ENCODE data around the gene ZDHHC5. TPM values are rescaled to one million over a fixed set of nuclear protein-coding genes. Genes with fewer than 3 reads are reported as not detected.
"Not testable (repeated sequence)": the region's sequence is repeated elsewhere in the genome, so short reads cannot be mapped to it uniquely, and the experiment has no call there.

Gene ZDHHC5
- total RNA-seq, 8 experiments from 2014 or later, result 15.2 to 59.5 (median 31.5) TPM

DNA sequence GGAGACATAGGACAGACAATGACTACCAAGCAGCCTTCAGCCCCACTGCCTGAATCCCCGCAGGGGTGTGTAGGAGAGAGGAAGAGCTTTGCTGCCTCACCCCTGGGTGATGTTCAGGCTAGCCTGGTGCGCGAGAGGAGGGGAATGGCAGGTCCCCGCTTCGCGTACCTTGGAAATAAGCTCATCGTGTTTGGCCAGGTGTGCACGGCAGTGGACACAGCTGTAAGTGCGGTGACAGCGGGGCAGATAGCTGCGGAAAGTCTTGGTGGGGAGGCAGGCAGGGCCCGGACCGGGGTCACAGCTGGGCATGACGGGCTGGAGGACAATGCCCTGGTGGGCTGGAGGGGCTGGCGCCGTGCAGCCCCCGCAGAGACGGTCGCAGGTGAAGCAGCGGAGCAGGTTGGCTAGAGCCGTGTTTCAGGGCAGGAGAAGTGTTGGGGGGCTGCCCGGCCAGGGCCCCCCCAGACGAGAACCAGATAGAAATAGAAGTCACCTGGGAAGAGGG lies 21.1 kb upstream of the ZDHHC5 start:
- in situ Hi-C loops (cut with MboI; ENCODE audit: low pct_unique_long_range_greater_than_20kb in 2 of 9, low sequenced_read_pairs in 9 of 9, unreplicated experiment in 9 of 9), result loop anchor here in 2 of 9 experiments (10.0 to 25.0 kb wide), 2 partner anchors 82 to 160 kb away; partner anchors contain the start of gene UBE2L6 (in 1 of the 2)
- Histone ChIP-seq H3K4me3 (peak overlapping the region in 4 of 5 donors; percentile 3 to 77 (median 26)), H3K27ac (peak overlapping the region in 1 of 2 donors; percentile 15), H3K4me1 (replicated peaks in 1 of 2) (peaks cover 47 to 55% of the 10 kb centered on the region in 2 donors)
- 0 to 47% (median 27%) methylated on average over 2 to 7 of the region's 23 CpGs; no CpG with 5 or more reads in 6 of the 10 experiments for WGBS, 10 experiments
- ATAC-seq (replicated peaks in 6 of 8), result no peak

DNA sequence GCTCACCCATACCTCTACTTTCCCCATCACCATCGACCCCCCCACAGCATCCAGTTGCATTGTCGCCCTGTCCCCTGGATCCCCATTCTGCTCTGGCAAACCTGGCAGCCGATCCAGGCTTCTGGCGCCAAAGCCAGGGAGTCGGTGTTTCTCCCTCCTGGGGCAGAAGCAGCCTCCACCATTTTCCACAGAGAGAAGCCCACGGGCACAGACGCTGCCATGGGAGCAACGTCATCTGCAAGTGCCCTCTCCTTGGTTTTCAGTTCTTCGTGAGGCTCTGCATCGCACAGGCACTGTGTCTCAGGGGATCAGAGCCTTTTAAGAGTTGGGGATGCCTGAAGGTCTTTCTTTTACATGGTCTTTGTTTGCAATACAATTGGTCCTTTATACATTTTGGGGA lies 20.5 kb upstream of the ZDHHC5 start:
- H3K27ac ChIP-seq, result no peak overlapping the region
- in situ Hi-C loops (cut with MboI; ENCODE audit: low pct_unique_long_range_greater_than_20kb in 2 of 9, low sequenced_read_pairs in 9 of 9, unreplicated experiment in 9 of 9), result loop anchor here in 2 of 9 experiments (10.0 to 25.0 kb wide), 2 partner anchors 83 to 160 kb away; partner anchors contain the start of gene UBE2L6 (in 1 of the 2)
- H3K4me3 ChIP-seq, result peak overlapping the region; percentile 3 to 77 (median 6)

DNA sequence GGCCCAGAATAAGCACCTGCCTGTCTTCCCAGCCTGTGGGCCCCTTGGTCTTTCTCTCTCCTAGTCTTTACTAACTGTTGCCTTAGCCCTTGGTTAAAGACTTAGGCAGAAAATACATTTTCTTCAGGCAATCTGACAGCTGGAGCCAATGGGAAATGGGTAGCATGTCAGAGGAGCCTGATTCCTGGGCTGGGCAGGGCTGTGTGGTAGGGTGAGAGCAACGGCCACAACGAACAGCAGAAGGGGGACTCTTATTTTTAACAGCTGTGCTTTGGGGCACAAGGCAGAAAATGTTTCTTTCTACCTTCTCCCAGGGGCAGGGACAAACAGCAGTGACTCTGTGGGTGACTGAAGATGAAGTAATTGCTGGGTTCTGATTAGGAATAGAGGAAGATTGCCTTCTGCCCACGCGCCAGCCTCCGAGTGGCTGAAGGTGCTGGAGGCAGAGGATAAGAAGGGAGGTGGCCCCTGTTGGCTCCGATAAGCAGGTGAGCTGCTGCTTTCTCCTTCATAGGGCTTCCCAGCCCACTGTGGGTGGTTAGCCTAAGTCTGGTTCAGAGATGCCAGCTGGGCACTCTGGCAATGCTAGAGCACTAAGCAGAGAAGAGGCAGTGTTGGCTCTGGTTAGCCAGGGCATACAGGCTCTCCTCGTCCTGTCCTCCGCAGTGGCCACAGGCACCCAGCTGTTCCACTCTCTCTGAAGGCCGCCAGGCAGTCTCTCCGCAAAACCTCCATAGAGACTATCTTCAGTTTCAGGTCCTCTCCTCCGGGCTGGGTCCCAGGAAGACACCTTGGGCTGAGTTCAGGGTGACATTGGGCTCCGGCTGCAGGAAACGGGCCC lies 19.7 kb upstream of the ZDHHC5 start:
- peak overlapping the region; percentile 46 to 77 (median 53) for H3K4me3 ChIP-seq
- in situ Hi-C loops (cut with MboI; ENCODE audit: low pct_unique_long_range_greater_than_20kb in 2 of 9, low sequenced_read_pairs in 9 of 9, unreplicated experiment in 9 of 9), result loop anchor here in 2 of 9 experiments (10.0 to 25.0 kb wide), 2 partner anchors 83 to 161 kb away; partner anchors contain the start of gene UBE2L6 (in 1 of the 2)
- 0 to 33% (median 17%) methylated on average over 1 to 7 of the region's 13 CpGs; no CpG with 5 or more reads in 4 of the 10 experiments for WGBS, 10 experiments
- ATAC-seq (replicated peaks in 6 of 8), result peak in 6 of 8 experiments; percentile 4 to 23 (median 14)
- H3K27ac ChIP-seq, result peak overlapping the region in 1 of 2 donors; percentile 14
- H3K4me1 ChIP-seq (replicated peaks in 1 of 2), result peaks cover 47 to 55% of the 10 kb centered on the region in 2 donors

More for the DNA sequence above, 20.5 kb upstream of the ZDHHC5 start:
- H3K4me1 ChIP-seq (replicated peaks in 1 of 2), result peaks cover 47 to 55% of the 10 kb centered on the region in 2 donors
- 0 to 11% (median 0%) methylated on average over 1 to 8 of the region's 10 CpGs; no CpG with 5 or more reads in 4 of the 10 experiments for WGBS, 10 experiments
- ATAC-seq (replicated peaks in 6 of 8), result peak in 1 of 8 experiments; percentile 5

DNA sequence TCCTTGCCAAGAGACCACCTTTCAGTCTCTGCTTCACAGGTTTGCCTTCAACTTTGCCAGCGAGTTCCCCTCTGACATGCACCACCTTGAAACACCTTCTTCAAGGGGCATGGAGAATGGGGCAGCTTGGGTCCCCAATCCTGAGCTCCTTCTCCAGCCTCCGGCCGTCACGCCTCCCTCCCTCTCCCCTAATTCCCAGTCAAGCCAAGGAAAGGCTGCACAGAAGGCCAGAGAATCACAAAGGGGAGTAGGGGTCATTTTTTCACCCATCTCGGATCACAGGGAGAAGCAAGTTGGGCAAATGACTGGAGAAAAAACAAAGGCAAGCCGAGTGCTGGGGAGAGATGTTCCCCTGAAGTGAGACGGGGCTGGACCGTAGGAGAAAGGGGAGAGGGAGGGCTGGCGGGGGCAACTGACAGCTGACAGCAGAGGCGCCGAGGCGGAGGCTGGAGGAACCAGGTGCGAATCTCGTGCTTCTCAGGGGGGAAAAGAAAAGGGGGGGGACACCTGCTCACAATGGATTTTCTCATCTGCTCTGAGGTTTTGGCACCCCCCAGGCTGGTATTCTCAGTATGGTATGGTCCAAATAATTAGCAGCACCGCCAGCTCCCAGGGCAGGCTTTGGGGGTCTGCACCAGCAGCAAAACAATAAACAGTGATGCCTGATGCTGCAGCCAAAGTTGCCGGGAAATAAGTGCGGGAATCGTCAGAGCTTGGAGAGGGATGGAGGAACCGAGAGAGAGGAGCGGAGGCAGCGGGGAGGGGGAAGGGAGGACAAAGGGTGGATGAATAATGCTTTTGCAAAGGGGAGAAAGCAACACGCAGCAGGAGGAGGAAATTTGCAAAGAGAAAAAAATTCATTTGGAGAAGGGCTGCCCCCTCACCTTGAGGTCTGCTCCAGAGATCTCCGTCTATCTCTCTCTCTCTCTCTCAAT lies 18.8 kb upstream of the ZDHHC5 start:
- H3K4me1 ChIP-seq (replicated peaks in 1 of 2), result peaks cover 47 to 55% of the 10 kb centered on the region in 2 donors
- in situ Hi-C loops (cut with MboI; ENCODE audit: low pct_unique_long_range_greater_than_20kb in 2 of 9, low sequenced_read_pairs in 9 of 9, unreplicated experiment in 9 of 9), result loop anchor here in 2 of 9 experiments (10.0 to 25.0 kb wide), 2 partner anchors 84 to 162 kb away; partner anchors contain the start of gene UBE2L6 (in 1 of the 2)

DNA sequence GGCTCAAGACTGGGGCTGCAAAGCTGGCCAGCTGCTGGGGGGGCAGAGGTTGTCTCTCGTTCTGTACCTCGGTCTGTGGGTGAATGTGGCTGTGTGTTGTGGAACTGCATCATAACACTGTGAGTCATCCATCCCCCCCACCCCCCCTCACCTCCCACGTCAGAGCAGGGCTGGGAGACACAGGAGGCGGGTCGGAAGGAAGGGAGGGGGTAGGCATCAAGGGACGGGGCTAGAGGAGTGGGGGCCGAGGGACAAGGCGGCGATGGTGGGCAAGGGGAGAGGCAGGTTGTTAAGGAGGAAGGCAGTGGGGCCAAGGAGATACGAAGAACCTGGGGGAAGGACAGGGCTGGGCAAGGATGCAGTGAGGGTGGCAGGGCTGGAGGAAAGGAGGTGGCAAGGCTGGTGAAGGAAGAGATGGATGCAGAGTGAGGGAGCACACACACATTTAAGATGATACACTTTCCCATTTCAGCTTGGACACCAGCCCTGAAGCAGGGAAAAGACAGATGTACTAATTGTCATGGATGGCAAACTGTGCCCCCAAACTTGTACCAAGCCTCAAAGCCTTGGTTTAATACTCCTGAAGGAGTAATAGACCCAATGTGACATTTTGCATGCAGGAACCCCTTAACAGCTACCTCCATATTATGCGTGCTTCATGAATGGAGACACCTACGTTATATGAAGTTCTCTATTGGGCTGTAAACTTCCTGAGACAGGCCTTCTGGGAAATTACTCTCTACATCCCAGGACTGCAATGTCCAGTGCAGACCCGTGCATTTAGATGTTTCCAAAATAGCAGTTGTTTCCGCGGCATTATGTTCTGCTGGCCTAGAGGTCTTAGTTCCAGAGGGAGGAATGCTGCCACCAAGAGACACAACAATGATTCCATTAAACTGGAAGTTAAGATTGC lies 17.8 kb upstream of the ZDHHC5 start, which contains the start of gene YPEL4:
TSS of gene YPEL4 (minus strand) at position 87 of the 913 bp plus-strand sequence. CDS start 2,805 bp downstream, outside the sequence.
- Histone ChIP-seq H3K4me1 (replicated peaks in 1 of 2) (peaks cover 39 to 50% of the 10 kb centered on the region in 2 donors), H3K4me3 (peak within 1 kb of the TSS; percentile 46 to 77 (median 53)), H3K27ac (peak within 1 kb of the TSS; percentile 84 to 87)
- in situ Hi-C loops (cut with MboI; ENCODE audit: low pct_unique_long_range_greater_than_20kb in 2 of 9, low sequenced_read_pairs in 9 of 9, unreplicated experiment in 9 of 9), result loop anchor here in 2 of 9 experiments (10.0 to 25.0 kb wide), 2 partner anchors 85 to 163 kb away; partner anchors contain the start of gene UBE2L6 (in 1 of the 2)
- WGBS, 10 experiments, result 11 to 56% (median 49%) methylated on average over 2 to 5 of the region's 15 CpGs; no CpG with 5 or more reads in 6 of the 10 experiments
- peak; percentile 54 to 88 (median 82) for ATAC-seq (replicated peaks in 6 of 8)

More for the DNA sequence above, 18.8 kb upstream of the ZDHHC5 start:
- WGBS, 10 experiments, result 0 to 8% (median 0%) methylated on average over 1 to 8 of the region's 23 CpGs; no CpG with 5 or more reads in 3 of the 10 experiments
- H3K27ac ChIP-seq, result peak overlapping the region; percentile 84 to 87
- ATAC-seq (replicated peaks in 6 of 8), result peak; percentile 4 to 51 (median 30)
- peak overlapping the region; percentile 46 to 77 (median 53) for H3K4me3 ChIP-seq

DNA sequence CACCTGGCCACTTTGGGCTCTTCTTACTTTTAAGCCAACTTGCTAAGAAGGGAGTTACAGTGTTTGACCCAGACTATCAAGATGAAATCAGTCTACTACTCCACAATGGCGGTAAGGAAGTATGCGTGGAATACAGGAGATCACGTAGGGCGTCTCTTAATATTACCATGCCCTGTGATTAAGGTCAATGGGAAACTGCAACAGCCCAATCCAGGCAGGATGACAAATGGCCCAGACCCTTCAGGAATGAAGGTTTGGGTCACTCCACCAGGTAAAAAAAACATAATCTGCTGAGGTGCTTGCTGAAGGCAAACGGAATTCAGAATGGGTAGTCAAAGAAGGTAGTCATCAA lies 17.2 kb upstream of the ZDHHC5 start:
- no peak for ATAC-seq (replicated peaks in 6 of 8)
- Histone ChIP-seq H3K27ac (no peak overlapping the region), H3K4me1 (replicated peaks in 1 of 2) (peaks cover 36 to 46% of the 10 kb centered on the region in 2 donors), H3K4me3 (no peak overlapping the region)
- 25 to 93% (median 57%) methylated on average over 1 to 5 of the region's 5 CpGs; no CpG with 5 or more reads in 5 of the 10 experiments for WGBS, 10 experiments
- in situ Hi-C loops (cut with MboI; ENCODE audit: low pct_unique_long_range_greater_than_20kb in 2 of 9, low sequenced_read_pairs in 9 of 9, unreplicated experiment in 9 of 9), result no loop called here

DNA sequence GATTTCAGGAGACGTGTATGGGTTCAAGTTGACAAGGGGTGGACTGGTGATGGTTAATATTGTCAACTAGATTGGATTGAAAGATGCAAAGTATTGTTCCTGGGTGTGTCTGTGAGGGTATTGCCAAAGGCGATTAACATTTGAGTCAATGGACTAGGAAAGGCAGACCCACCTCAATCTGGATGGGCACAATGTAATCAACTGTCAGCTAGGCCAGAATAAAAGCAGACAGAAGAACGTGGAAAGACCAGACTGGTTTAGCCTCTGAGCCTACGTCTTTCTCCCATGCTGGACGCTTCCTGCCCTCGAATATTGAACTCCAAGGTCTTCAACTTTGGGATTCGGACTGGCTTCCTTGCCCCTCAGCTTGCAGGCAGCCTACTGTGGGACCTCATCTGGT lies 16.5 kb upstream of the ZDHHC5 start:
- 0 to 96% (median 63%) methylated on average over 1 to 4 of the region's 7 CpGs; no CpG with 5 or more reads in 2 of the 10 experiments for WGBS, 10 experiments
- H3K4me3 ChIP-seq, result no peak overlapping the region
- no peak for ATAC-seq (replicated peaks in 6 of 8)
- no peak overlapping the region for H3K27ac ChIP-seq
- H3K4me1 ChIP-seq (replicated peaks in 1 of 2), result peaks cover 29 to 39% of the 10 kb centered on the region in 2 donors
- in situ Hi-C loops (cut with MboI; ENCODE audit: low pct_unique_long_range_greater_than_20kb in 2 of 9, low sequenced_read_pairs in 9 of 9, unreplicated experiment in 9 of 9), result no loop called here

DNA sequence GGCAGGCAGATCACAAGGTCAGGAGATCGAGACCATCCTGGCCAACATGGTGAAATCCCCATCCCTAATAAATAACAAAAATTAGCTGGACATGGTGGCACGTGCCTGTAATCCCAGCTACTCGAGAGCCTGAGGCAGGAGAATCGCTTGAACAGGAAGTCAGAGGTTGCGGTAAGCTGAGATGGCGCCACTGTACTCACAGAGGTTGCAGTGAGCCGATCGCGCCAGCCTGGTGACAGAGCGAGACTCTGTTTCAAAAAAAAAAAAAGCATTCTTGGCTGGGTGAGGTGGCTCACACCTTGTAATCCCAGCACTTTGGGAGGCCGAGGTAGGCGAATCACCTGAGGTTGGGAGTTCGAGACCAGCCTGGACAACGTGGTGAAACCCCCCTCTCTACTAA lies 15.7 kb upstream of the ZDHHC5 start:
- H3K4me3 ChIP-seq; ATAC-seq (replicated peaks in 6 of 8); in situ Hi-C loops (cut with MboI; ENCODE audit: low pct_unique_long_range_greater_than_20kb in 2 of 9, low sequenced_read_pairs in 9 of 9, unreplicated experiment in 9 of 9); H3K27ac ChIP-seq: not testable (repeated sequence)
- H3K4me1 ChIP-seq (replicated peaks in 1 of 2), result peaks cover 25 to 31% of the 10 kb centered on the region in 2 donors
- WGBS, 10 experiments, result 20 to 100% (median 75%) methylated on average over 1 to 10 of the region's 14 CpGs; no CpG with 5 or more reads in 3 of the 10 experiments

DNA sequence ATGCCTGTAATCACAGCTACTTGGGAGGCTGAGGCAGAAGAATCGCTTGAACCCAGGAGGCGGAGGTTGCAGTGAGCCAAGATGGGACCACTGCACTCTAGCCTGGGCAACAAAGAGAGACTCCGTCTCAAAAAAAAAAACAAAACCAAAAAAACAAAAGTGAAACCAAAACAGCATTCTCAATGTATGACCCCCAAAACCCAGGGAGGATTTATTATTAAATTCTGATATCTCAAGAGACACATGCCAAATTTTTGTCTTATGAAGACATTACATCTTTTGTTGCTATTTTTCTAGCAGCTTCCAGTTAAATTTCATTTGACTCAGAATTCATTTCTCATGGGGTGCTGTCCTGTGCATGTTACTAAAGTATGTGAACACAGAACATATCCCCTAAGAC lies 15.3 kb upstream of the ZDHHC5 start:
- in situ Hi-C loops (cut with MboI; ENCODE audit: low pct_unique_long_range_greater_than_20kb in 2 of 9, low sequenced_read_pairs in 9 of 9, unreplicated experiment in 9 of 9), result no loop called here

DNA sequence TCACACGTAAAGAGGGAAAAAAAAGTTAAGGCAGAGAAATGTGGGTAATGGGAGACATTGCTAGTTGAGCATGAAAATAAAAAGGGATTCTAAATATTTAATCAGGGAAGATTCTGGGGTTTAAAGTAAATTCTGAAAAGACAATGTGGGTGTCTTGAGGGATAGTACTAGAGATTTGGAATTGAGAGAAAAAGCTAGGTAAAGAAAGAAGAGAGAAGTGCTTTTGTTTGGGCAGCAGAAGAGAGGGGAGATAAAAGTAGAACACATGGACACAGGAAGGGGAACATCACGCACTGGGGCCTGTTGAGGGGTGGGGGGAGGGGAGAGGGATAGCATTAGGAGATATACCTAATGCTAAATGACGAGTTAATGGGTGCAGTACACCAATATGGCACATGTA lies 14.8 kb upstream of the ZDHHC5 start:
- 30 to 82% (median 50%) methylated on average over 1 to 2 of the region's 3 CpGs; no CpG with 5 or more reads in 1 of the 10 experiments for WGBS, 10 experiments
- in situ Hi-C loops (cut with MboI; ENCODE audit: low pct_unique_long_range_greater_than_20kb in 2 of 9, low sequenced_read_pairs in 9 of 9, unreplicated experiment in 9 of 9), result no loop called here
- ATAC-seq (replicated peaks in 6 of 8), result no peak
- Histone ChIP-seq H3K4me3 (no peak overlapping the region), H3K4me1 (replicated peaks in 1 of 2) (peaks cover 17 to 22% of the 10 kb centered on the region in 2 donors), H3K27ac (no peak overlapping the region)

More for the DNA sequence above, 15.3 kb upstream of the ZDHHC5 start:
- Histone ChIP-seq H3K4me1 (replicated peaks in 1 of 2) (peaks cover 21 to 26% of the 10 kb centered on the region in 2 donors), H3K4me3 (no peak overlapping the region), H3K27ac (no peak overlapping the region)
- ATAC-seq (replicated peaks in 6 of 8), result no peak
- WGBS, 10 experiments, result 60 to 100% (median 86%) methylated on average over 1 to 3 of the region's 3 CpGs; no CpG with 5 or more reads in 3 of the 10 experiments

DNA sequence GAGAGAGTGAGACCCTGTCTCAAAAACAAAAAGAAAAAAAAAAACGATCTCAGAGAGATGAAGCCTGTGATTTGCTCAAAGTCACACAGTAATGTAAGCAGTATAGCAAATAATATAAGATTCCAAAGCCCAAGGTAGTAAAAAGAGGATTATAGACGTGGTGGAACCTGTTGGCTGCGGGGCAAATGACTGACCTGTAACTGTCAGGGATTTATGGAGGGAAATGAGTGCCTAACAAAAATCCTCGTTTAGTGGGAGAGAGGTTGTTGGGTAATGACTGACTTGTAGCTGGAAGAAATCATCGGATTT lies 11.1 kb upstream of the ZDHHC5 start:
- 0 to 48% (median 15%) methylated on average over 2 to 4 of the region's 5 CpGs; no CpG with 5 or more reads in 2 of the 10 experiments for WGBS, 10 experiments
- H3K27ac ChIP-seq, result peak overlapping the region; percentile 75 to 86
- peaks cover 3 to 11% of the 10 kb centered on the region in 2 donors for H3K4me1 ChIP-seq (replicated peaks in 1 of 2)
- no peak for ATAC-seq (replicated peaks in 6 of 8)
- H3K4me3 ChIP-seq, result peak overlapping the region; percentile 44 to 75 (median 67)
- in situ Hi-C loops (cut with MboI; ENCODE audit: low pct_unique_long_range_greater_than_20kb in 2 of 9, low sequenced_read_pairs in 9 of 9, unreplicated experiment in 9 of 9), result no loop called here

Data from motor neuron (in vitro differentiated cells).